Activated effector memory CD4-positive, alpha-beta T cell treated with Interleukin-2 at 50 U/mL for 16 hours (primary cell): ENCODE data around the gene TRPM4.

Experiments
- DNase-seq: peaks from one replicate; pipeline ENCODE4 v3.0.0-alpha.2; 2020

TRPM4 gene

DNA sequence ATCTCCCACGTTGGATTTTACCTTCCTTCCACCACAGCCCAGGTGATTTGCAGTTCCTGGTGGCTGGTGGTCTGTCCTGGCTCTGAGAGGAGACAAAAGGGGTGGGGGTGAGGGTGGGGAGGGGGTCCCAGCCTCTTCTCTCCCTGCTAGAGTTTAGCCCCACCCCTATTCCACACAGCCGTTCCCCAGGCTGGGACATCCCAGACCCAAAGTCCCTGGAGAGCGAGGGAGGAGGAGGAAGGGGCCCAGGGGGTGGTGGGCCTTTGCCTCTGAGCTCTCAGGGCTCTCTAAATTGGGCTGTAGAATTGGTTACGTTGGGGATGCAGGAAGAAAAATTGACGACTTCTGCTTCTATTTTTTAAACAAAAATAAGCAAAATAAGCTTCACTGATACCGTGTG lies 85.5 kb downstream of the TRPM4 start:
- no peak for DNase-seq

DNA sequence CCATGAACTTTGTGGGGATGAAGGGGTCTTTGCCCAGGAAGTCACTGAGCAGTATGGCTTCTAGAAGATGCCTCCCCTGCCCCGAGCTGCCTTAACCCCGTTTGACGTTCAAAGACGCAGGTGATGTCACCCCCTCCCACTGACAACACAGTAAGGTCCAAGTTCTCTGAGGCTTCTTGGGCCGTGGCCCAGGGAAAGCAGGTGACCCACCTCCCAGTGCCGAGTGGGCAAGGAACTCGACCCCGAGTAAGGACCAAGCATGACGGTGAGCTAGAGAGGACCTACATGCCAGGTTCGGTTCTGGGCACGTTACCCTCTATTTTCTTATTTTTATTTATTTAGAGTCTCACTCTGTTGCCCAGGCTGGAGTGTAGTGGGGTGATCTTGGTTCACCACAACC lies 86.1 kb downstream of the TRPM4 start:
- no peak for DNase-seq

DNA sequence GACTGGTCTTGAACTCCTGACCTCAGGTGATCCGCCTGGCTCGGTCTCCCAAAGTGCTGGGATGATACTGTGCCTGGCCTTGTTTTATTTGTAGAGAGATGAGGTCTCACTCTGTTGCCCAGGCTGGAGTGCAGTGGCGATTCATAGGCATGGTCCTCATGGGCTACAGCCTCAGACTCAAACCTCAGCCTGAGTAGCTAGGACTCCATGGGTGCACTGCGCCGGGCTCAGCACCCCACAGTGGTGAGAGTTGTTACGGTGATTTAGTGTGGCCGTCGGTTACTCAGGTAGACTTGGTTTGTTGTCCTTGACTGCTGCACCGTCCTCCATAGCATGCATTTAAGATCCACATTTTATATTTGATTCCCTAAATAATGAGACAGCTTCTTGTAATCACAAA lies 86.7 kb downstream of the TRPM4 start:
- no peak for DNase-seq

DNA sequence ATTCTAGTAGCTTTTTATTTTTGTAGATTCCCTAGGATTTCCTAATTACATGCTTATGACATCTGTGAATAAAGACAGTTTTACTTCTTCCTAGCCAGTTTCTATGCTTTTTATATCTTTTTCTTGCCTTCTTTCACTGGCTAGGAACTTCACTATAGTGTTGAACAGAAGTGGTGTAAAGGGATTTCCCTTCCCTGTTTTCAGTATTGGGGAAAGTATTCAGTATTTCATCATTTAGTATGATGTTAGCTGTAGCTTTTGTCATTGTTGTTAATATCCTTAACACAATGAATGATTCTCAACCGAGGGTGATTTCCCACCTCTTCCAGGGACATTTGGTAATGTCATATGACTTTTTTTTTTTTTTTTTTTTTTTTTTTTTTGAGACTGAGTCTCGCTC lies 90.1 kb downstream of the TRPM4 start:
- DNase-seq: no peak

DNA sequence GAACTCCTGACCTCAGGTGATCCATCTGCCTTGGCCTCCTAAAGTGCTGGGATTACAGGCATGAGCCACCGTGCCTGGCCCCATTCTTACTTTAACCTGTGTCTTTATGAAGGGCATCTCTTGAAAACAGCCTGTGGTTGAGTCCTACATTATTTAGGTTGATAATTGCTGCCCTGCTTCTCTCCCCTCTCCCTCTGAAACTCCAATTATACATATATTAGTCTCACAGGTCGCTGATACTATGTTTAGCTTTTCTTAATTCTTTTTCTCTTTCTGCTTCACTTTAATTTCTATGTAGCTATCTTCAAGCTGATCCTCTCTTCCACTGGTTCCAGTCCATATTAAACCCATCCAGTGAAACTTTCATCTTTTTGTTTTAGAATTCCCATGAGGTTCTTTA lies 92.3 kb downstream of the TRPM4 start:
- DNase-seq: no peak

DNA sequence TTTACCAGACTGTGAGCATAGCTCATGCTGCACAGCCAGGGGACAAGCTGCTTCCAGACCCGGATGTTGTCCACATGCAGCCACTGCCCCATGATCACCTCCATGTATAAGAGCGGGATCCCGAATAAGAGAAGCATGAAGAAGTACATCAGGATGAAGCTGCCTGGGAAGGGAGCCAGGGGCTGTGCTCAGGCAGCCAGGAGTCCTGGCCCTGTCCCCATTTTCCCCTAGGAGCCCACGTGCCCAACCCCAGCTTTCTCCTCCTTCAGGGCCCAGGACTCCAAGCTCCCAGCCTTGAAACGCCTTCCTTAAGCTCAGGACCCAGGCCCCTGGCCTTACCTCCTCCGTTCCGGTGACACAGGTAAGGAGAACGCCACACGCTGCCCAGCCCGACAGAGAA lies 98.1 kb downstream of the TRPM4 start:
- DNase-seq: no peak

DNA sequence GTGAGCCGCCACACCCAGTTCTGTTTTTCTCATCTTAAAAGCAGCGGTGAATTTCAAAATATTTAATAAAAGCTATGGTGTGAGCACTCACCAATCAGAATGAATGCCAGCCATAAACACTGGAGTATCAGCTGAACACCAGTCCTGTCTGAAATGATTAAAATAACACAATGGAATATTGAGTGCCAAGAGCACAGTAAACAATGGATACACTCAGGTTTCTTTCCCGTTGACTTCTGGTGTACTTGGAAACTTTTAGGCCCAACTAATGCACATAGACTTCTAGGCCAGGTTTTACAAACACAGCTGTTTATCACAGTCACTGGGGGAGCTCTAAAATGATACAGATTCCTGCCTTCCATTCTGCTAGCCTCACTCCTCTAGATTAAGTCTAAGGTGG lies 99.1 kb downstream of the TRPM4 start:
- DNase-seq: no peak
